Hepatocyte (in vitro differentiated cells): ENCODE measurements around the gene BCKDK. TPM values are rescaled to one million over a fixed set of nuclear protein-coding genes. Genes with fewer than 3 reads are reported as not detected.

Experiments used
- DNase-seq: peaks from one replicate; pipeline ENCODE4 v3.0.0-alpha.2; 2016; ENCODE audit warnings: low spot score
- H2AFZ ChIP-seq: fragments of 200-600 bp; sonication (generic); 2 replicates; pipeline ENCODE4 v1.6.0; 2016; ENCODE audit warnings: antibody characterized with exemption, mild to moderate bottlenecking
- H3K27ac ChIP-seq: fragments of 200-600 bp; sonication (generic); 2 replicates; pipeline ENCODE4 v1.5.1; 2016; ENCODE audit warnings: mild to moderate bottlenecking
- H3K27me3 ChIP-seq: fragments of 200-600 bp; sonication (generic); 2 replicates; pipeline ENCODE4 v1.6.1; 2016
- H3K36me3 ChIP-seq: fragments of 200-600 bp; sonication (generic); replicated peaks from 2 replicates; pipeline ENCODE4 v1.5.1; 2016; ENCODE audit warnings: low read depth; ENCODE audit not compliant: insufficient read depth
- H3K4me1 ChIP-seq: fragments of 200-600 bp; sonication (generic); 2 replicates; pipeline ENCODE4 v1.5.1; 2016; ENCODE audit warnings: mild to moderate bottlenecking, moderate library complexity; ENCODE audit not compliant: insufficient read depth
- H3K4me2 ChIP-seq: fragments of 200-600 bp; sonication (generic); 2 replicates; pipeline ENCODE4 v1.6.0; 2016
- H3K4me3 ChIP-seq: fragments of 200-600 bp; sonication (generic); 2 replicates; pipeline ENCODE4 v1.5.1; 2016; ENCODE audit warnings: mild to moderate bottlenecking
- H3K79me2 ChIP-seq: fragments of 200-600 bp; sonication (generic); 2 replicates; pipeline ENCODE4 v1.6.0; 2017; ENCODE audit warnings: mild to moderate bottlenecking
- H3K9me2 ChIP-seq: fragments of 200-600 bp; sonication (generic); replicated peaks from 2 replicates; pipeline ENCODE4 v1.6.0; 2017; ENCODE audit warnings: mild to moderate bottlenecking; ENCODE audit not compliant: insufficient read depth
- H3K9me3 ChIP-seq: fragments of 200-600 bp; sonication (generic); 2 replicates; pipeline ENCODE4 v1.5.1; 2016; ENCODE audit warnings: low read depth, mild to moderate bottlenecking
- H4K20me1 ChIP-seq: fragments of 200-600 bp; sonication (generic); 2 replicates; pipeline ENCODE4 v1.6.0; 2016; ENCODE audit warnings: mild to moderate bottlenecking; ENCODE audit not compliant: insufficient read depth, poor library complexity, severe bottlenecking
- EZH2 ChIP-seq: fragments of 200-600 bp; sonication (generic); IDR thresholded peaks from 2 replicates; pipeline ENCODE4 v1.6.1; 2016; ENCODE audit warnings: antibody characterized with exemption, mild to moderate bottlenecking, borderline replicate concordance
- EZH2phosphoT487 ChIP-seq: fragments of 200-600 bp; sonication (generic); IDR thresholded peaks from one replicate; pipeline ENCODE4 v1.6.1; 2018; ENCODE audit warnings: antibody characterized with exemption, mild to moderate bottlenecking, low read depth, moderate library complexity; ENCODE audit not compliant: unreplicated experiment, severe bottlenecking
- WGBS: methylation state at CpG from one replicate; pipeline ENCODE4 v1.1.6; 2016; ENCODE audit warnings: low lambda C conversion rate; ENCODE audit errors: missing lambda C conversion rate; 5-methylcytosine and 5-hydroxymethylcytosine counted together
- polyA plus RNA-seq: library from polyadenylated mRNA; unstranded; fragments of >200 nt; fragmentation: Nextera tagmentation; extraction: Ambion mirVana; gene quantifications from 2 replicates; pipeline ENCODE4 v1.2.1, GENCODE V29; 2016
- total RNA-seq: library from RNA; depleted of rRNA; stranded (reverse); fragments of >200 nt; gene quantifications from 2 replicates; pipeline ENCODE4 v1.2.3, GENCODE V29; 2014
- TF ChIP-seq, protein P1 (sequence below): fragments of 200-600 bp; sonication (generic); IDR thresholded peaks from 2 replicates; pipeline ENCODE4 v1.5.1; 2016; ENCODE audit warnings: antibody characterized with exemption, mild to moderate bottlenecking; ENCODE audit not compliant: poor library complexity

BCKDK gene
- total and polyA plus RNA-seq, 2 experiments from 2014 or later, result 27.3 to 75.2 TPM

DNA sequence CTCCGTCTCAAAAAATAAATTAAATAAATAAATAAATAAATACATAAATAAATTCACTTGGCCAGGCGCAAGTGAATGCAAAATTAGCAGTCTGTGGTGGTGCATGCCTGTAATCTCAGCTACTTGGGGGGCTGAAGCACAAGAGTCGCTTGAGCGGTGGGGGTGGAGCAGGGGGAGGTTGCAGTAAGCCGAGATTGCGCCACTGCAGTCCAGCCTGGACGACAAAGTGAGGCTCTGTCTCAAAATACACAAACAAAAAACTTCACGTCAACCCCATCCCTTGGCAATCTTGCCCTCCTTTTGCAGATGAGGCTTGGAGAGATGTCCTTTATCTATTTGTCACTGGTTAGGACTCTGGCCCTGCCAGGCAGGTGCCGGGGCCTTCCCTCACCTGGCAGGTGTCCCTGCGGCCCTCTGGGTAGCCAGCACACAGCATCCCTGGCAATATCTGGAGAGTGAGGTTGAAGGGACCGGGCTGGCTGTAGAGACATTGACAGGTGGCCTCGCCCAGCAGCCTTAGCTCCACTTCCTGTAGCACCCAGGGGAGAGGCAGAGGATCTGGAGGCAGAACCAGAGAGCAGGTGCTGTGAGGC lies 37.3 kb downstream of the BCKDK start:
- H3K36me3 ChIP-seq, result no peaks in the 10 kb centered on the region
- no peaks in the 10 kb centered on the region for H3K9me2 ChIP-seq
- no peak overlapping the region for H3K27ac ChIP-seq
- no peaks in the 10 kb centered on the region for H3K9me3 ChIP-seq
- H3K4me2 ChIP-seq, result no peak overlapping the region
- no peaks in the 10 kb centered on the region for H4K20me1 ChIP-seq
- H3K4me3 ChIP-seq, result no peak overlapping the region
- H2AFZ ChIP-seq, result no peak overlapping the region
- 88% methylated on average over 12 of the region's 12 CpGs for WGBS
- peaks cover 7% of the 10 kb centered on the region for H3K4me1 ChIP-seq
- no peak for DNase-seq
- no peaks in the 10 kb centered on the region for H3K79me2 ChIP-seq
- no peaks in the 10 kb centered on the region for H3K27me3 ChIP-seq
- TF ChIP-seq, protein P1, sequence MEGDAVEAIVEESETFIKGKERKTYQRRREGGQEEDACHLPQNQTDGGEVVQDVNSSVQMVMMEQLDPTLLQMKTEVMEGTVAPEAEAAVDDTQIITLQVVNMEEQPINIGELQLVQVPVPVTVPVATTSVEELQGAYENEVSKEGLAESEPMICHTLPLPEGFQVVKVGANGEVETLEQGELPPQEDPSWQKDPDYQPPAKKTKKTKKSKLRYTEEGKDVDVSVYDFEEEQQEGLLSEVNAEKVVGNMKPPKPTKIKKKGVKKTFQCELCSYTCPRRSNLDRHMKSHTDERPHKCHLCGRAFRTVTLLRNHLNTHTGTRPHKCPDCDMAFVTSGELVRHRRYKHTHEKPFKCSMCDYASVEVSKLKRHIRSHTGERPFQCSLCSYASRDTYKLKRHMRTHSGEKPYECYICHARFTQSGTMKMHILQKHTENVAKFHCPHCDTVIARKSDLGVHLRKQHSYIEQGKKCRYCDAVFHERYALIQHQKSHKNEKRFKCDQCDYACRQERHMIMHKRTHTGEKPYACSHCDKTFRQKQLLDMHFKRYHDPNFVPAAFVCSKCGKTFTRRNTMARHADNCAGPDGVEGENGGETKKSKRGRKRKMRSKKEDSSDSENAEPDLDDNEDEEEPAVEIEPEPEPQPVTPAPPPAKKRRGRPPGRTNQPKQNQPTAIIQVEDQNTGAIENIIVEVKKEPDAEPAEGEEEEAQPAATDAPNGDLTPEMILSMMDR, result no peak
- TF ChIP-seq EZH2 (no peak), EZH2phosphoT487 (no peak)

DNA sequence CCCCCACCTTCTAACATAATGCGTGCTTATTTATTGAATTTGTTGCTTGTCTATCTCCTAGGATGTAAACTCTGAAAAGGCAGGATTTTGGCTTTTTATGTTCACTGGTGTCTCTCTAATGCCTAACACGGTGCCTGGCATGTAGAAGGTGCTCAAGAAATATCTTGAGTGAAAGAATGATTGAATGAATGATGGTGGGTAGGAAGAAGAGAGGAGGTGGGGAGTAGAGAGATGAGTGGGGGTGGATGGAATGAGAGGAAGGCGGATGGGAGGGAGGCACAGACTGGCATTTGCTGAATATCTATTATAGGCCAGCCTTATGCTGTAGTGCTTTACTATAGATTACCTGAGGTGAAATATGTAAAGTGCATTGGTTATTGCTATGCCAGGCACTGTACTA lies 39.4 kb downstream of the BCKDK start:
- H3K27ac ChIP-seq, result no peak overlapping the region
- no peaks in the 10 kb centered on the region for H4K20me1 ChIP-seq
- H3K4me2 ChIP-seq, result peak overlapping the region; percentile 75
- no peaks in the 10 kb centered on the region for H3K4me1 ChIP-seq
- WGBS, result 96% methylated on average over 3 of the region's 3 CpGs
- TF ChIP-seq EZH2, result no peak
- TF ChIP-seq EZH2phosphoT487, result no peak
- TF ChIP-seq, protein P1, result no peak
- no peaks in the 10 kb centered on the region for H3K36me3 ChIP-seq
- DNase-seq, result no peak
- no peaks in the 10 kb centered on the region for H3K9me2 ChIP-seq
- H3K27me3 ChIP-seq, result no peaks in the 10 kb centered on the region
- no peak overlapping the region for H3K4me3 ChIP-seq
- peak overlapping the region; percentile 45 for H2AFZ ChIP-seq
- no peaks in the 10 kb centered on the region for H3K79me2 ChIP-seq
- no peaks in the 10 kb centered on the region for H3K9me3 ChIP-seq

DNA sequence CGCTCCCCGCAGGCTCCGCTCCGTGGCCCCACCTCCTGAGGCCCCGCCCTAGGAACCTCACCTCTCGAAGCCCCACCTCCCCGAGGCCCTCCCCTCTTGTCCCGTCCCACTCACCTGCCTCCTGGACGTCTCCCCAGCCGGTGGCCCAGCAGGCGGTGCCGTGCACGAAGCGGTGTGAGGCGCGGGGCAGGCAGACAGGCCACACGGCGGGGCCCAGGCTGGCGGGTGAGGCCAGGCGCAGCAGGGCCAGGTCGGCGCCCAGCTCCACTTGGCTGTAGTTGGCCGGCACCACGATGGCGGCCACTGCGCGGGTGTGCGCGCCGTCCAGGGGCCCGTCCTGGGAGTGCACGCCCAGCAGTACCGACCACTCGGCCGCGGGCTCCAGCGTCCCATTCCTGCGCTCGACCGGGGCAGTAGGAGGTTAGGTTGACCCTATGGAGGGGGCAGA lies 40.1 kb downstream of the BCKDK start:
- H3K9me2 ChIP-seq, result no peaks in the 10 kb centered on the region
- H3K4me3 ChIP-seq, result no peak overlapping the region
- peak overlapping the region; percentile 75 for H3K4me2 ChIP-seq
- no peaks in the 10 kb centered on the region for H3K36me3 ChIP-seq
- no peaks in the 10 kb centered on the region for H4K20me1 ChIP-seq
- WGBS, result 13% methylated on average over 32 of the region's 40 CpGs
- no peaks in the 10 kb centered on the region for H3K79me2 ChIP-seq
- DNase-seq, result peak; percentile 77
- no peak for TF ChIP-seq EZH2phosphoT487
- TF ChIP-seq, protein P1, result no peak
- no peak for TF ChIP-seq EZH2
- peak overlapping the region; percentile 45 for H2AFZ ChIP-seq
- H3K27me3 ChIP-seq, result no peaks in the 10 kb centered on the region
- no peaks in the 10 kb centered on the region for H3K9me3 ChIP-seq
- no peak overlapping the region for H3K27ac ChIP-seq
- no peaks in the 10 kb centered on the region for H3K4me1 ChIP-seq

DNA sequence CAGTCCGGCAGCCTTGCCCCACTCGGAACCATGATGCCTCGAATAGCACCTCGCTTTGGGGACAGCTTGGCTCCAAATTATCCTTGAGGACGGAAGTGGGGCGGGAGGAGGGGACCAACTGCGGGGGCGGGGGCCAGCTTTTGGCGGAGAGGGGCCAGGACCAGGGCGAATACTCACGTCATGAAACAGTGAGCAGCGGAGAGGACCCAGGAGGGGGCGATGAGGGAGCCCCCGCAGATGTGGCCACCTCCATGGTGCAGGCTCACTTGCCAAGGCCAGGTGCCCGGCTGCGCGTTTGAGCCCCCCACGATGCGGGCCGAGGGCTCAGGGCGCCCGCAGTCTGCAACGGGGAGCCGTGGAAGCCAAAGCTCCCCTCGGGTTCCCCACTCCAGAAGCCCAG lies 40.7 kb downstream of the BCKDK start:
- Histone ChIP-seq H3K4me1 (no peaks in the 10 kb centered on the region), H4K20me1 (no peaks in the 10 kb centered on the region), H3K27me3 (no peaks in the 10 kb centered on the region), H3K9me2 (no peaks in the 10 kb centered on the region), H3K36me3 (no peaks in the 10 kb centered on the region), H3K79me2 (no peaks in the 10 kb centered on the region), H3K9me3 (no peaks in the 10 kb centered on the region), H2AFZ (no peak overlapping the region), H3K4me2 (peak overlapping the region; percentile 75), H3K27ac (no peak overlapping the region), H3K4me3 (no peak overlapping the region)
- TF ChIP-seq EZH2 (no peak), EZH2phosphoT487 (no peak)
- TF ChIP-seq, protein P1, result no peak
- 88% methylated on average over 25 of the region's 25 CpGs for WGBS
- no peak for DNase-seq
